PC-3 (cell line): Measurements from ENCODE around the gene WDFY4.

Experiments used
- EZH2 ChIP-seq: fragments of 300-600 bp; sonication (generic); IDR thresholded peaks from one replicate; pipeline ENCODE4 v1.6.1; 2017; ENCODE audit warnings: antibody characterized with exemption, mild to moderate bottlenecking, low read length; ENCODE audit not compliant: unreplicated experiment
- EZH2phosphoT487 ChIP-seq: fragments of 300-600 bp; sonication (generic); IDR thresholded peaks from 2 replicates; pipeline ENCODE4 v1.6.1; 2018; ENCODE audit warnings: mild to moderate bottlenecking, antibody characterized with exemption, low read length, borderline replicate concordance
- TF ChIP-seq, protein P1 (sequence below): fragments of 300-600 bp; sonication (generic); conservative IDR thresholded peaks from 2 replicates; pipeline ENCODE4 v1.5.1; 2017; ENCODE audit warnings: antibody characterized with exemption, low read depth, mild to moderate bottlenecking, low read length

DNA sequence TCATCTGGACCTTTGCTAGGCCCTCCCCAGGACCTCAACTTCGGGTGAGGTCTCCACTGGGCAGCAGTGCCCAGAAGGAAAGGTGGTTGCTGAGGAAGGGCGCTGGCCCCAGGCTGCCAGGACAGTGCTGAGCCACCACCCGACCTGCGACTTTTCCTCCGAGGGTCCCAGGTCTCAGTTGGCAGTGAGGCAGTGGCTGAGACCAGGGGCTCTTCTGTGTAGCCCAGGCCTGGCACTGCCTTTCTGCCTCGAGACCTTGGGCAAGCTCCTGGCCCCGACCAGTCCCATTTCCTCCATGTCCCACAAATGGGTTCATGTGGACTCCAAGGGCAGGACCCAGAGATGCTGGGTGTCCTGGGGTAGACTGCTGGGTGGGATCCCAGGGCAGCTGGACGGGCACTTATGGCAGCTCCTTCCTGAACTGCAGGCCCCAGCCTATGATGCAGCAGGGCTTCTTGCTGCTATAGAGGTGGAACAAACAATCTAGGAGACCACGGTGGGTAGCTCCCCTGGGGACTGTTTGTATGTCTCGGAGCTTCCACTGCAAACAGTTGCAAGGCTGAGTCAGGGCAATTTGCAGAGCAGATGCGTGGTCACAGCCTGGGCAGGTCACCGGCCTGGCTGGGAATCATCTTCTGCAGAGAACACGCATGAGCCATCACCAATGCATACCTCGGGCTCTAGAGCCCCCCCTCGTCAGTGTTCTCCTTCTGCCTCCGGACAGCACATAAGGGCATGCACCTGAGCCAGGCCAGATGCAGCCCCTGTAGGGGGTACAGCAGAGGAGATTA, 272.9 kb downstream of the WDFY4 start:
- TF ChIP-seq, protein P1, sequence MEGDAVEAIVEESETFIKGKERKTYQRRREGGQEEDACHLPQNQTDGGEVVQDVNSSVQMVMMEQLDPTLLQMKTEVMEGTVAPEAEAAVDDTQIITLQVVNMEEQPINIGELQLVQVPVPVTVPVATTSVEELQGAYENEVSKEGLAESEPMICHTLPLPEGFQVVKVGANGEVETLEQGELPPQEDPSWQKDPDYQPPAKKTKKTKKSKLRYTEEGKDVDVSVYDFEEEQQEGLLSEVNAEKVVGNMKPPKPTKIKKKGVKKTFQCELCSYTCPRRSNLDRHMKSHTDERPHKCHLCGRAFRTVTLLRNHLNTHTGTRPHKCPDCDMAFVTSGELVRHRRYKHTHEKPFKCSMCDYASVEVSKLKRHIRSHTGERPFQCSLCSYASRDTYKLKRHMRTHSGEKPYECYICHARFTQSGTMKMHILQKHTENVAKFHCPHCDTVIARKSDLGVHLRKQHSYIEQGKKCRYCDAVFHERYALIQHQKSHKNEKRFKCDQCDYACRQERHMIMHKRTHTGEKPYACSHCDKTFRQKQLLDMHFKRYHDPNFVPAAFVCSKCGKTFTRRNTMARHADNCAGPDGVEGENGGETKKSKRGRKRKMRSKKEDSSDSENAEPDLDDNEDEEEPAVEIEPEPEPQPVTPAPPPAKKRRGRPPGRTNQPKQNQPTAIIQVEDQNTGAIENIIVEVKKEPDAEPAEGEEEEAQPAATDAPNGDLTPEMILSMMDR: no peak
- TF ChIP-seq EZH2: no peak
- TF ChIP-seq EZH2phosphoT487: no peak
